ENCODE measurements around the gene PYCR2.
"Not testable (repeated sequence)": the region's sequence is repeated elsewhere in the genome, so short reads cannot be mapped to it uniquely, and the experiment has no call there.

Gene PYCR2

DNA sequence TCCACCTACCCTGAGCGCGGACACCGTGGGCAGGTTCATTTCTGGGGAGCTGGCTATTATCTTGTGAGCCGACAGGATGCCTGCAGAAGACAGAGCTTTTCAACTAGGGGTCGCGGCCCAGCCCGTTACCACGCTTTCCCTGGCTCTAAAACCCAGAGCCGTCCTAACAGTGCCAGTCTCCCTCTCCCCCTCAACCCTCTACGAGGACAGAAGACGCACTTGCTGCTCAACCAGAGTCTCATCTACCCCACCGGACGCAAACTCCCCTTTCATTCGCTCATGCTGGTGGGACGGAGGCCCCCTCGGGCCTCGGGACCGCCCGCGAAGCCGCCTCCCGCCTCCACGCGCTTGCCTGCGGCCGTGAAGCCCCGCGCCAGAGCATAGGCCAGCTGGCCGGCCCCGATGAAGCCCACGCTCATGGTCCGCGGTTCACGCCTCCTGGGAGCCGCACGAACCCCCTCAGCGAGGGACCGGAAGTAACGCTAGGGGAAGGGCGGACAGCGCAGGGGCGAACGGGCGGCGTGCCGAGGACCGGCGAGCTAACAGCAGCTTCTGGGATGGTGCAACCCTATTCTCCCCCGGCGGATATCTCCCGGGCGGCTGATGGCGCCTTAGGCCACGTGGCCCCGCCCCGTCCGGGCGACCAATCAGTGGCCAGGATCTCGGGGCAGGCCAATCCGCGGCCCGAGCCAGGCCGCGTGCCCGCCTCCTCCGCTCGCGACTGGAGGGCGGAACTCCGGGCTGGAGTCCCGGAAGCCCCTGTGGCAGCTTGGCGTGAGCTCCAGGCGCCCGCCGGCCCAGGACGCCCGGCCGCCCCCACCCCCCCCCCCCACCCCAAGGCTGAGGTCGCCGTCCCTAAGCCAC lies at the start of gene PYCR2:
Gene PYCR2, minus strand, starts transcription at position 559 of the 864 bp plus-strand sequence. Its CDS starts 140 bp downstream, at position 419.
- peak; percentile 87 to 88 for DNase-seq (ENCODE audit: low read depth in 2 of 2)

DNA sequence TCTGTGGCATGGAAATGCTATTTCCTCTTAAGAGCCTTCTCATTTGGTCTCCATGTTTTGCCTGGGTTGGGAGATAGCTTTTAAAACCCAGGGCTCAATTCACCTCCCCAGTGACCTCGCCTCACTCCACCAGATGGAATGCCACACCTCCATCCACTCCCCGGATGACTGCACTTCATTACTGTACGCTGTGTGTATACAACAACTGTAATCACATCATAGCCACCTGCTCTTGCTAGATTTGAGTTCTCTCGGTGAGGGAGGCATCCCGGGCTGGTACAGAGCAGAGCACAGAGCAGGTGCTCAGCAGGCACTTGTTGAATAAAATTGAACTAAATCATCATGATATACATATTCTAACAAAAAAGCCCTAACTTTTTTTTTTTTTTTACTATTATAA lies 49.1 kb upstream of the PYCR2 start:
- DNase-seq (ENCODE audit: low read depth in 2 of 2): no peak

DNA sequence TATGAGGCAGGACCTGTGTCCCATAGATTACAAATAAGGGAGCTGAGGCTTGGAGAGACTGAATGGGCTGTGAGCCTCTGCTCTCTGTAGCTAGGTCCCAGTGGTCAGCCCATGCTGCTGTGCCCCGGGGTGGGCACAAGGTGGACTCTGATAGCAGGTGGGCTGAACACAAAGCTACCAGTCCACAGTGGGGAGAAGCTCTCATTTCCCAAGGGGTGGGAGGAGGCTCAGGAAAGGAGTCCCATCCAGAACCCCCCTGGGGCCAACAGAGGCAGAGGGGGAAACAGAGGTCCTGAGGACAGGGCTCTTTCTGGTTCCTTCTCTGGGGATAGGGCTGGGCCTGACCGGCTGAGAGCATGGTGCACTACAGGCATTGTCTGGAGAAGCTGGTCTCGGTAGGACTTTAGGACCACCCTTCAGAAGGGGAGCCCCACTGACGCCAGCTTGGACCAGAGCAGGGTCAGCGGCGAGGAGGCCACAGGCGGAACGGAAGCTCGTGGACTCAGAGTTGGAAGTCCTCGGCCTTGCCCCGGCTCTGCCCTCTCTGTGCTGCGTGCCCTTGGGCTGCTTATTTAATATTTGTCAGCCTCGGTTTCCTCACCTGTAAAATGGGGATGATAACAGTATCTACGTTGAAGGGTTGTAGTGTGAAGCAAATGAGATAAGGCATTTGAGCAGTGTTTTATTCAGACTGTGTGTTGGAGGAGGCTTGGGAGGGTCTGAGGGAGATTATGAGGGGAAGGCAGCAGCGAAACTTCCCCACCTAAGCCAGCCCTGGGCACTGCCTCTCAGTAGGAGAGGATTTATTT lies 48.5 kb upstream of the PYCR2 start:
- no peak for DNase-seq (ENCODE audit: low read depth in 2 of 2)

DNA sequence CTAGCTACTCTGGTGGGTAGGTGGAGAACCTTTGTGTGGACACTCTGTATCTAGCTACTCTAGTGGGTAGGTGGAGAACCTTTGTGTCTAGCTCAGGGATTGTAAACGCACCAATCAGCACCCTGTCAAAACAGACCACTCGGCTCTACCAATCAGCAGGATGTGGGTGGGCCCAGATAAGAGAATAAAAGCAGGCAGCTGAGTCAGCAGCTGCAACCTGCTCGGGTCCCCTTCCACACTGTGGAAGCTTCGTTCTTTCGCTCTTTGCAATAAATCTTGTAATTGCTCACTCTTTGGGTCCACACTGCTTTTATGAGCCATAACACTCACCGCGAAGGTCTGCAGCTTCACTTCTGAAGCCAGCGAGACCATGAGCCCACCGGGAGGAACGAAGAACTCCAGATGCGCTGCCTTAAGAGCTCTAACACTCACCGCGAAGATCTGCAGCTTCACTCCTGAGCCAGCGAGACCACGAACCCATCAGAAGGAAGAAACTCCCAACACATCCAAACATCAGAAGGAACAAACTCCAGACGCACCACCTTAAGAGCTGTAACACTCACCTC lies 46.6 kb upstream of the PYCR2 start:
- not testable (repeated sequence) for DNase-seq (ENCODE audit: low read depth in 2 of 2)

DNA sequence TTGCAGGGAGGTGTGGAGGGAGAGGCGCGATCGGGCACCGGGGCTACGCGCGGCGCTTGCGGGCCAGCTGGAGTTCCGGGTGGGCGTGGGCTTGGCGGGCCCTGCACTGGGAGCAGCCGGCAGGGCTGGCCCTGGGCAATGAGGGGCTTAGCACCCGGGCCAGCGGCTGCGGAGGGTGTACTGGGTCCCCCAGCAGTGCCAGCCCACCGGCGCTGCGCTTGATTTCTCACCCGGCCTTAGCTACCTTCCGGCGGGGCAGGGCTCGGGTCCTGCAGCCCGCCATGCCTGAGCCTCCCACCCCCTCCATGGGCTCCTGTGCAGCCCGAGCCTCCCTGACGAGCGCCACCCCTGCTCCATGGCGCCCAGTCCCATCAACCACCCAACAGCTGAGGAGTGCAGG lies 45.7 kb upstream of the PYCR2 start:
- DNase-seq (ENCODE audit: low read depth in 2 of 2): not testable (repeated sequence)

DNA sequence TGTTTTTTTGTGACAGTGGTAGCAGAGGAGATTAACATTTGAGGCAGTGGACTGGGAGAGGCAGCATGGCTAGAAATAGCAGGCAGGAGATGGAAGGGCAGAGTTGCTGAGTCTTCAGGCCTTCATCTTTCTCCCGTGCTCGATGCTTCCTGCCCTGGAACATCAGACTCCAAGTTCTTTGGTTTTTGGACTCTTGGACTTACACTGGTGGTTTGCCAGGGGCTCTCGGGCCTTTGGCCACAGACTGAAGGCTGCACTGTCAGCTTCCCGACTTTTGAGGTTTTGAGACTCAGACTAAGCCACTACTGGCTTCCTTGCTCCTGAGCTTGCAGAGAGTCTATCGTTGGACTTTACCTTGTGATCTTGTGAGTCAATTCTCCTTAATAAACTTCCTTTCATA lies 41.2 kb upstream of the PYCR2 start:
- no peak for DNase-seq (ENCODE audit: low read depth in 2 of 2)

DNA sequence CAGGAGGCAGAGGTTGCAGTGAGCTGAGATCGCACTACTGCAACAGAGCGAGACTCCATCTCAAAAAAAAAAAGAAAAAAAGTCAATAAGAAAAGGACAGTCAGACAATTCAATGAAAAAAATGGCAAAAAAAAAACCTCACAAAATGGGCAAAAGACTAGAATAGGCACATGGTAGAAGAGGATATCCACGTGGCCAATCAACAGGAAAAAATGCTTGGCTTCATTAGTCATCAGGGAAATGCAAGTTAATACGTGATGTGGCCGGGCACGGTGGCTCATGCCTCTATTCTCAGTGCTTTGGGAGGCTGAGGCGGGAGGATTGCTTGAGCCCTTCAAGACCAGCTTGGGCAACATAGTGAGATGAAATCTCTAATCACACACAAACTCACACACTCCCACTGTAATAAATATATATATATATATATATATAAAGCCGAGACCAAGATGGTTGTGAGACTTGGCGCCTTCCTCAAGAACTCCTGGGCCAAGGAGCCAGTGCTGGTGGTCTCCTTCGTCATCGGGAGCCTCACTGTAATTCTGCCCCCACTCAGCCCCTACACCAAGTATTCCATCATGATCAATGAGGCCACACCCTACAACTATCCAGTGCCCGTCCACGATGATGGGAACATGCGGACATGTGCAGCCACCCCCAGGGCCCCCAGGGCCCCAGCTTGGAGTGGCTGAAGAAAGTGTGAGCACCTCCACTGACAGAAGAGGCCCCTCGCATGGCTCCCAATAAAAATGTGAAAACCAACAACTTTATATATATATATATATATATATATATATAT lies 39.9 kb upstream of the PYCR2 start:
- no peak for DNase-seq (ENCODE audit: low read depth in 2 of 2)

DNA sequence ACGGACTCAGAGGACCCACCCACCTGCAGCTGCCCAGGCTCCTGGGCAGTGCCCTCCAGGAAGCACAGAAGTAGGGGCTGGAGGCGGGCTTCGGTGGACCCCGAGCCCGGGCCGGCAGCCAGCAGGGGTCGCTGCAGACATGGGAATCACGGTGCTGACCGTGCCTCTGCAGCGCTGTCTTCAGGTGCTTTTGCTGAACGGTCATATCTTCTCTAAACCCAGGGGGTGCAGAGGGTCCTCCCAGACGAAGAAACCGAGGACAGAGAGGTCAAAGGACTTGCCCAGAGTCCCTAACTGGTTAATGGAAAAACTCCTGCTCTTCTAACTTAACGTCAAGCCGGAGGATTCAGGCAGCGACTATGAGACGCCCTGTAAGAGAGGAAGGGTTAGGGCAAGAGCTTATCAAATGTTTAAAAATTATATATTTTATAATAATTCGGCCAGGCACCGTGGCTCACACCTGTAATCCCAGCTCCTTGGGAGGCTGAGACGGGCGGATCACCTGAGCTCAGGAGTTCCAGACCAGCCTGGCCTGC lies 38.5 kb upstream of the PYCR2 start:
- peak; percentile 32 to 41 for DNase-seq (ENCODE audit: low read depth in 2 of 2)

DNA sequence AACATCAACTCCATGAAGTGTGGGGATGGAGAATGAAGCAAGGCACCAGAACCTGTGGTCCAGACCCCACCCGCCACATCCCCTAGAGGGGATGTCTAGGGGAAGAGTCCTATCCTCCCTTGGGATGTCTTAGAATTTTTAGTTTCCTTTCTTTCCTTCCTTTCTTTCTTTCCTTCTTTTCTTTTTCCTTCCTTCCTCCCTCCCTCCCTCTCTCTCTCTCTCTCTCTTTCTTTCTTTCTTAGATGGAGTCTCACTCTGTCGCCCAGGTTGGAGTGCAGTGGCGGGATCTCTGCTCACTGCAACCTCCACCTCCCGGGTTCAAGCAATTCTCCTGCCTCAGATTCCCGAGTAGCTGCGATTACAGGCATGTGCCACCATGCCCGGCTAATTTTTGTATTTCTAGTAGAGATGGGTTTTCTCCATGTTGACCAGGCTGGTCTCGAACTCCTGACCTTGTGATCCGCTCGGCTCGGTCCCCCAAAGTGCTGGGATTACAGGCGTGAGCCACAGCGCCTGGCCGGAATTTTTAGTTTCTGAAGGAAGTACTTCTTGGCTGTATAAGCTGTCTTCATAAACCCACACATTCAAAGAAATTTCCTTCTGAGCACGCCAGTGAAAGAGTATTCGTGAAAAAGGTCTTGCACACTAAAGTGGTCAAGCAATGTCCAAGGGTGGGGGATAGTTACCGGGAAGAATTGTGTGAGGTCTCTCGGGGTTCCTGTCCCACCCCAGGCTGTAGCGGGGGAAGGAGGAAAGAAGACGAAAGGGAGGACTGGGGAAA lies 37.8 kb upstream of the PYCR2 start:
- no peak for DNase-seq (ENCODE audit: low read depth in 2 of 2)

DNA sequence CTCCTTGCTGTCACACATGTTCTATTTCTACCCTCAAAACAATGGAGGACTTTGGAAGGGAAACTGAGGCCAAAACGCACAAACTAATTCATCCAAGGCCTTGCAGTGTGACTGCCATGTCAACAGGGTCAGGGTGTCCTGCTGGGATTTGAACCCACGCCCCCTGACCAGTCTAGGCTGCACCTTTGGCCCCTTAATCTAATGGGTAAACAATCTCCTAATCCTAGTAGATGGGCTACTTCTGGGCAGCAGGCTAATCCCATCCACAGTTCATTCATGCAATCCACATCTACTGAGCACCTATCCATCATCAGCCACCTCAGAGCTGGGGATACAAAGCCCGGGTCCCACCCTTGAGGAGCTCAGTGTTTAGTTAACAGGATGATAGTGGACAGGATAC lies 34.0 kb upstream of the PYCR2 start:
- no peak for DNase-seq (ENCODE audit: low read depth in 2 of 2)

DNA sequence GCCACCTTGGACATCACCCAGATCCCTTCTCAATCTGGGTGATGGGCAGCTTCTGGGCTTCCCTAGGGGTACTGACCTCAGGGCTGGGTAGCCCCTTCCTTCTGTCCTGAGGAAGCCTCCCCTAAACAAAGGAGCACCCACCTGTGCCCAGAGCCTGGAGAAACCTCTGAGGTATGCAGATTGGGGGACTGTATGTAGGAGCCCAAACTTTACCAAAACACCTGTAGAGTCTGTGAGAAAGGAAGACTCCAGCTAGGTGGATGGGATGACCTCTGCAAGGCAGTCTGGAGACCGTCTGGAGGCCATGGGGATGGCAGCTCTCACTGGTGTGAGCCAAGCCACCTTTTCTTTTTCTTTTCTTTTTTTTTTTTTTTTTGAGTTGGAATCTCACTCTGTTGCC lies 30.7 kb upstream of the PYCR2 start:
- DNase-seq (ENCODE audit: low read depth in 2 of 2): no peak

DNA sequence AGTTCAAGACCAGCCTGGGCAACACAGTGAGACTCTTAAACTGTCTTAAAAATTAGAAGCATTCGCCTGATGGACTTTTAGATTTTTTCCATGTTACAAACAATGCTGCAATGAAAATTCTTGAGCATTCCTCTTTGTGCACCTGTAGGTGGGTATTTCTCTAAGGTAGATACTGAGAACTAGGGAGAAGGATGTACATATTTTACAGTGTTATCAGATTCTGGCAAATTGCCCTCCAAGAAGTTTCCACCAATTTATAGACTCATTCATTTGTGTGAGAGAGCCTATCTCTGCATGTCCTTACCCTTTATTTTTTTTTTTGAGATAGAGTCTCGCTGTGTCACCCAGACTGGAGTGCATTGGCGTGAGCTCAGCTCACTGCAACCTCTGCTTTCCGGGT lies 29.3 kb upstream of the PYCR2 start:
- no peak for DNase-seq (ENCODE audit: low read depth in 2 of 2)

DNA sequence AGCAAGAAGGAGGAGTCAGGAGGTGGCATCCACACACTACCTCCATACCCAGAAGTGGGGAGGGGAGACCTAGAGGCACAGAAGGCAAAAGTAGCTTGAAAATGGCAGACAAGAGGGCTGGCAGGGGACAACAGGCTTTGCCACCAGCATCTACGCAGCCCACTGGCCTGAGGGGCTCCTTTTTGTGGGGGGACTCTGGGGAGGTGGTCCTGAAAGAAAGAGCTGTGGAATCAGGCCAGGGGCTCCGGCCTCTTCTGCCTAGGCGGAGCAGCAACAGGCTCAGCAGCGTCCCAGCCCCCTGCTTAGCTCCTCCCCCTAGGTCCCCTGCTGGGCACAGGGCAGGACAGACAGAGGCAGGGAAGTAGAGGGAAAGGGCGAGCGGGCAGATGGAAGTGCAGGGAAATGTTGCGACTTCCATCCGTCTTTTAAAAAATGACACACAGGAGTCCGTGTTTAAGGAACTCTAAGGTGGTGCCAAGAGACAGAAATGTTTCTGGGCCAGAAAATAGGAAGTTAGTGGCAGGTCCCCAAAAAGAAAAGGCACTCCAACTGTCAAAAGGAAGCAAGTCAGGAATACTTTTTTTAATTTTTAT lies 27.0 kb upstream of the PYCR2 start:
- no peak for DNase-seq (ENCODE audit: low read depth in 2 of 2)

DNA sequence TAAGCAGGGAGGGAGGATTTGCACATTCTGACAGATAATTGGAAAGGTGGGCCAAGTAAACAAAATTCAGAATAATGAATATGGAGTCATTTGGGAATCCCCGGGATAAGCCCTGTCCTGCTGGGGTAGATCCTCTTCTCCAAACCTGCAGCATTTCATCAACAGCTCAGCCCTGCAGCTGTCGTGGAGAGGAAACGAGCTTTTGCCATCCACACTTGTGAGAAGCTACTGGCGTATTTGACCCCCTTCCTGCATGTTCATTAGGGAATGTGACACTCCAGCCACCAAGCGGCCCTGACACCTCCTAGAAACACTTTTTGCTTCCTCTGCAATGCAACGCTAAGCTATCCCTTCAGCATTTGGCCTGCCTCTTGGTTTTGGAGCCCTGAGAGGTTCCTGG lies 25.0 kb upstream of the PYCR2 start:
- no peak for DNase-seq (ENCODE audit: low read depth in 2 of 2)

DNA sequence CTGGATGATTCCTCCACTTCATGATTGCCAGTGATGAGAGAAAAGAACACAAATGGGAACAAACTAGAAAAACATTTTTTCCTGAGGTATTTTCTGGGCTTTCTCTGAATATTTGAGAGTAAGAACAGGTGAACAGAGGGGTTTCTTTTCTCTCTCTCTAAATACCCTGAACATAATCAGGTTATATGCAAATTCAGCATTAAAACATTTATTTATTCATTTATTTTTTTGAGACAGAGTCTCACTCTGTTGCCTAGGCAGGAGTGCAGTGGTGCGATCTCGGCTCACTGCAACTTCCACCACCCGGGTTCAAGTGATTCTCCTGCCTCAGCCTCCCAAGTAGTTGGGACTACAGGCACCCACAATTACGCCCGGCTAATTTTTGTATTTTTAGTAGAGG lies 22.8 kb upstream of the PYCR2 start:
- DNase-seq (ENCODE audit: low read depth in 2 of 2): no peak

DNA sequence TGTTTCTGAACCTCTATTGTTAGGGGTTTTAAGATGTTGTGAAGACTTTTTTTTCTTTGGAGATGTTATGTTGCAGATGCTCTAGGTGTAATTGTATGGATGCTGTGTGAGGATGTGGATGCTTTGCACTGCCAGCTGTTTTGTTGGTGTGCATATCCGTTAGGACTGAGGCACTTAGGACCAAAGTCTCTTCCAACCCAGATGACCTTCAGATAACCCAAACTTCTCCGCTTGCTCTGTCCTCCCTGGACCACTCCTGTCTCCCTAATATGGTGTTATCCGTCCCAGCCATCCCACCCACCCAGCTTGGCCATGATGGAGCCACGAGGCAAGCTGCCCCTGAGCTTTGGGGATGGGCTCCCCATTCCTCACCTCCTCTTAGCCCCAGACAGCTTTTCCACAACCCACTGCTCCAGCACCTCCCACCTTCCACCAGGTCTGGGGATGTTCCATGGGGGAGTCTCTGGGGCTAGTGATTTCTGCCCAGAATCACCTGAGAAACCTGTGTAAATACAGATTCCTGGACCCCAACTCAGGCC lies 22.1 kb upstream of the PYCR2 start:
- no peak for DNase-seq (ENCODE audit: low read depth in 2 of 2)

DNA sequence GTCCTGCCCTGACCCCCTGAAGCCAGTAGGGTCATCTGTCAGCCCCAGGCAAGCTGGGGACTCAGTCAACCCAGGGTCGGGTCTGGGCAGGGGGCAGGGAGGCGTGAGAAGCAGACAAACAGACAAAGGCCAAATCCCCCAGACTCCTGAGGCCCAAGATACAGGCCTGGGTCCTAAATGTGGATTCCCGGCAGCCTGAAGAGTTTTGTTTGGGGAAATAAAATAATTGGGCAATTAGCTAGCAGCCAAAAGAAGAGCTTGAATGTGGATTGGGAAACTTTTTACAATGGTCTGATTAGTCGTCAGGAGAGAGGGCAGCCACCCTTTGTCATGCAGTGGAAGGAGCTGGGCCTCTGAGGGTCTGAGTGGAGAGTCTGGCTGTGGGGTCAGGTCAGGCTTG lies 21.5 kb upstream of the PYCR2 start:
- no peak for DNase-seq (ENCODE audit: low read depth in 2 of 2)

DNA sequence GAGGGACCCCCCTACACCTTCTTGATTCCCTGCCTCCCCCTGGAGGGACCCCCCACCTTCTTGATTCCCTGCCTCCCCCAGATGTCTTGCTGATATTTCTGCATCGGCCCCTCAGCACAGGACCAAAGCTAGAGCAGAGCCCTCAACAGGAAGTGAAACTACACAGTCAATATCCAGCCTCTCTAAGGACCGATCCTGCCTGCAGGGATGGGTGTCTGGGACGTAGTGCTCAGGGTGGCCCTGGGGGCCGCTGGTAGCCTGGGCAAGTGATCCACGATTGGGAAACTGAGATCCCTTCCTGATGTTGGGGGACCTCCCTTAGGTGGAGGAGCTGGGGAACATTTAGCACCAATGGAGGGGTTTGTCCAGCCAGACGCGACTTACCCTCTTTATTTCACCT lies 20.9 kb upstream of the PYCR2 start:
- DNase-seq (ENCODE audit: low read depth in 2 of 2): no peak

DNA sequence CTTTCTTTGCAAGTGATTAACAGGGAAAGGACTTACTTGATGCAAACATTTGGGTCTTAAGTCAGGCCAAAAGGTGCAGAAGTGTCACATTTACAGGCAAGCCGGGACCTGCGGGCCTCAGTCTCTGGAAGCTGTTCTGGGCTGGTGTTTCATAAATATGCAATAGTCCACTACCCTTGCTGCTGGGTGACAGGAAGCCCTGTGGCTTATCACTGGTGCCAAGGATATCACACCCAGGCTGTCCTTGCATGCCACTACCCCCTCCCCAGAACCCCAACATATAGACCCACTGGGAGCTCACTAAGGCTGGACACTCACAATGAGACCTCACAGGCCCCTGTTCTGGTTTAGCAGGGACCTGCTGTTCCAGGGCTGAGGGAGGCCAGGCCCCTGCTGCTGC lies 20.3 kb upstream of the PYCR2 start:
- DNase-seq (ENCODE audit: low read depth in 2 of 2): no peak

DNA sequence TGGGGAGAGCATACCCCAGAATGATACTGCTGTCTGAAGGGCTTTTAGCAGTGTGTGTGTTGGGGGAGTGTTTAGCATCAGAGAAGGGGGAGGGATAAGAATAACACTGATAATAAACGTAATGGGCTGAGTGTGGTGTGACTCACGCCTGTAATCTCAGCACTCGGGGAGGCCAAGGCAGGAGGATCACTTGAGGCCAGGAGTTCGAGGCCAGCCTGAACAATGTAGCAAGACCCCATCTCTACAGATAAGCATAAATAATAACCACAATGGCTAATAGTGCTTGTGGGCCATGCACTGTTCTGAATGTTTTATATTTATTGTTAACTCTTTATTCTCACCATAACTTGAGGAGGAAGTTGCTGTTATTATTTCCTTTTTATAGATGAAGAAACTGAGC lies 19.5 kb upstream of the PYCR2 start:
- no peak for DNase-seq (ENCODE audit: low read depth in 2 of 2)
